SK-N-SH (cell line): ENCODE measurements around the gene FAM181A. TPM values are rescaled to one million over a fixed set of nuclear protein-coding genes. Genes with fewer than 3 reads are reported as not detected.

ENCODE experiments used
- CTCF ChIA-PET: fragments of 300-600, 350-600 bp; formaldehyde crosslinking; extraction: SDS; loops from one replicate; lab custom pipeline; 2021; lab: Yijun Ruan, JAX
- POLR2A ChIA-PET: fragments of 350-600 bp; sonication (Branson Sonifier 250); formaldehyde crosslinking; extraction: SDS; loops from one replicate; lab custom pipeline; 2020; ENCODE audit warnings: antibody characterized with exemption, inconsistent platforms; lab: Yijun Ruan, JAX
- DNase-seq: peaks from one replicate; pipeline ENCODE4 v3.0.0; 2012
- H2AFZ ChIP-seq: fragments of 200-600 bp; sonication (generic); 2 replicates; pipeline ENCODE4 v1.8.1; 2016; ENCODE audit warnings: antibody characterized with exemption, mild to moderate bottlenecking, low read depth
- H3F3A ChIP-seq: fragments of 200-600 bp; sonication (generic); replicated peaks from 2 replicates; pipeline ENCODE3; 2016; ENCODE audit warnings: antibody characterized with exemption, mild to moderate bottlenecking; ENCODE audit not compliant: insufficient read depth
- H3K27ac ChIP-seq, 2 experiments: fragments of 200-500 bp in 1 of 2; fragments of 200-600 bp in 1 of 2; sonication (Bioruptor generic) in 1 of 2; sonication (generic), shearing (Covaris generic) in 1 of 2; 2 replicates each; pipeline versions ENCODE4 v1.5.1 to v1.6.1; 2014 to 2016; ENCODE audit warnings: low read depth in 2 of 2, inconsistent platforms in 1 of 2, low read length in 1 of 2, mild to moderate bottlenecking in 1 of 2, mixed read lengths in 1 of 2
- H3K27me3 ChIP-seq: fragments of 200-600 bp; sonication (generic), shearing (Covaris generic); 2 replicates; pipeline ENCODE4 v1.6.1; 2016; ENCODE audit warnings: mixed run types; ENCODE audit not compliant: insufficient read depth
- H3K36me3 ChIP-seq, 2 experiments: fragments of 200-500 bp in 1 of 2; fragments of 200-600 bp in 1 of 2; sonication (Bioruptor generic) in 1 of 2; sonication (generic) in 1 of 2; replicated peaks in 1 of 2; 2 replicates each; pipeline versions ENCODE3 to v1.5.1; 2014 to 2016; ENCODE audit warnings: low read length in 1 of 2, mild to moderate bottlenecking in 1 of 2; ENCODE audit not compliant: insufficient read depth in 2 of 2, control insufficient read depth in 1 of 2
- H3K4me1 ChIP-seq, 2 experiments: fragments of 200-500 bp in 1 of 2; fragments of 200-600 bp in 1 of 2; sonication (Bioruptor generic) in 1 of 2; sonication (generic), shearing (Covaris generic) in 1 of 2; 2 replicates each; pipeline versions ENCODE4 v1.5.1 to v1.6.1; 2014 to 2016; ENCODE audit warnings: low read depth in 1 of 2, low read length in 1 of 2, mixed run types in 1 of 2; ENCODE audit not compliant: insufficient read depth in 2 of 2, control insufficient read depth in 1 of 2
- H3K4me2 ChIP-seq: fragments of 200-600 bp; sonication (generic), shearing (Covaris generic); 2 replicates; pipeline ENCODE4 v1.6.1; 2017; ENCODE audit warnings: mixed run types
- H3K4me3 ChIP-seq, 2 experiments: fragments of 200-500 bp in 1 of 2; fragments of 200-600 bp in 1 of 2; sonication (Bioruptor generic) in 1 of 2; sonication (generic), shearing (Covaris generic) in 1 of 2; 2 replicates each; pipeline versions ENCODE4 v1.5.1 to v1.8.1; 2014 to 2016; ENCODE audit warnings: low read depth in 2 of 2, inconsistent platforms in 1 of 2, low read length in 1 of 2, mild to moderate bottlenecking in 1 of 2, mixed read lengths in 1 of 2, moderate library complexity in 1 of 2
- H3K79me2 ChIP-seq: fragments of 200-600 bp; sonication (generic); 2 replicates; pipeline ENCODE4 v1.8.1; 2017; ENCODE audit warnings: mild to moderate bottlenecking; ENCODE audit not compliant: insufficient read depth
- H3K9ac ChIP-seq: fragments of 200-600 bp; sonication (generic); 2 replicates; pipeline ENCODE4 v1.6.1; 2017; ENCODE audit warnings: mixed run types
- H3K9me2 ChIP-seq: fragments of 200-600 bp; sonication (generic); 2 replicates; pipeline ENCODE4 v1.6.1; 2017; ENCODE audit warnings: mixed run types
- H3K9me3 ChIP-seq: fragments of 200-600 bp; sonication (generic); 2 replicates; pipeline ENCODE4 v1.6.1; 2017; ENCODE audit warnings: mixed run types, mild to moderate bottlenecking, moderate library complexity
- H4K20me1 ChIP-seq: fragments of 200-600 bp; sonication (generic); 2 replicates; pipeline ENCODE4 v1.6.1; 2017; ENCODE audit warnings: mild to moderate bottlenecking, mixed run types; ENCODE audit not compliant: insufficient read depth
- CHD2 ChIP-seq: fragments of 150-350 bp; IDR thresholded peaks from 2 replicates; pipeline ENCODE4 v1.6.1; 2018; ENCODE audit warnings: low read length; ENCODE audit not compliant: partially characterized antibody
- CTCF ChIP-seq: fragments of 200-600 bp; sonication (generic); IDR thresholded peaks from 2 replicates; pipeline ENCODE4 v1.6.1; 2017; ENCODE audit warnings: antibody characterized with exemption, mild to moderate bottlenecking, moderate library complexity
- ELF1 ChIP-seq: IDR thresholded peaks from 2 replicates; pipeline ENCODE4 v1.4.0; 2012
- FOXJ3 ChIP-seq: sonication (generic); formaldehyde crosslinking; IDR thresholded peaks from 2 replicates; pipeline ENCODE4 v1.5.1; 2020; ENCODE audit warnings: mild to moderate bottlenecking, missing genetic modification reagents
- GATA2 ChIP-seq: sonication (generic); formaldehyde crosslinking; IDR thresholded peaks from 2 replicates; pipeline ENCODE4 v1.5.0; 2020; ENCODE audit warnings: mild to moderate bottlenecking, missing genetic modification reagents
- IRF3 ChIP-seq: fragments of 150-350 bp; IDR thresholded peaks from 2 replicates; pipeline ENCODE4 v1.6.1; 2016; ENCODE audit warnings: mild to moderate bottlenecking, low read depth, low read length
- JUND ChIP-seq: IDR thresholded peaks from 2 replicates; pipeline ENCODE4 v1.4.0; 2012
- MXI1 ChIP-seq: IDR thresholded peaks from 2 replicates; pipeline ENCODE4 v1.6.1; 2012; ENCODE audit warnings: mild to moderate bottlenecking, low read depth, low read length, improper control_type of control experiment
- NFIC ChIP-seq: IDR thresholded peaks from 2 replicates; pipeline ENCODE4 v1.4.0; 2012; ENCODE audit warnings: borderline replicate concordance
- PBX3 ChIP-seq: IDR thresholded peaks from 2 replicates; pipeline ENCODE4; 2012
- POLR2AphosphoS5 ChIP-seq: IDR thresholded peaks from 2 replicates; pipeline ENCODE4 v1.6.1; 2012; ENCODE audit warnings: low read depth, low read length
- RCOR1 ChIP-seq: fragments of 150-350 bp; IDR thresholded peaks from 2 replicates; pipeline ENCODE4 v1.6.1; 2017; ENCODE audit warnings: antibody characterized with exemption, low read length
- SIN3A ChIP-seq: IDR thresholded peaks from 2 replicates; pipeline ENCODE4 v1.6.1; 2012; ENCODE audit warnings: low read depth, mild to moderate bottlenecking, low read length, moderate library complexity, borderline replicate concordance
- TCF12 ChIP-seq: IDR thresholded peaks from 2 replicates; pipeline ENCODE4 v1.4.0; 2012
- USF1 ChIP-seq: IDR thresholded peaks from 2 replicates; pipeline ENCODE4 v1.4.0; 2012; ENCODE audit warnings: low read depth, borderline replicate concordance
- USF2 ChIP-seq: fragments of 150-350 bp; IDR thresholded peaks from 2 replicates; pipeline ENCODE4 v1.6.1; 2017; ENCODE audit warnings: antibody characterized with exemption, low read length, low read depth, borderline replicate concordance
- WGBS: methylation state at CpG from one replicate; pipeline ENCODE4 v1.1.6; 2017; ENCODE audit warnings: low lambda C conversion rate; 5-methylcytosine and 5-hydroxymethylcytosine counted together
- polyA plus RNA-seq, 3 experiments: library from polyadenylated mRNA; depleted of rRNA; stranded (reverse); fragments of >200 nt; gene quantifications; 2 replicates each; pipeline ENCODE4 v1.2.3, GENCODE V29; 2012

The FAM181A gene
- polyA plus RNA-seq, 1 of the 3 experiments (the other 2 are of a cell fraction), result not detected

- Histone ChIP-seq H2AFZ (no peak overlapping the region), H3K9me2 (no peaks in the 10 kb centered on the region), H3K9ac (no peak overlapping the region), H3K9me3 (no peaks in the 10 kb centered on the region), H3F3A (no peaks in the 10 kb centered on the region), H4K20me1 (no peaks in the 10 kb centered on the region), H3K79me2 (no peaks in the 10 kb centered on the region), H3K27me3 (no peaks in the 10 kb centered on the region), H3K4me1 (peaks cover 0 to 3% of the 10 kb centered on the region in 2 experiments; a peak in 1 of 4 replicates), H3K4me2 (no peak overlapping the region), H3K27ac (no peak overlapping the region), H3K4me3 (no peak overlapping the region), H3K36me3 (no peaks in the 10 kb centered on the region)
- TF ChIP-seq CHD2 (no peak), GATA2 (CRISPR knock-in tag) (no peak)
- POLR2A ChIA-PET, result no interaction called here
- no peak for DNase-seq
- 92% methylated on average over 6 of the region's 6 CpGs for WGBS
- CTCF ChIA-PET, result interaction anchor here (1.3 to 6.0 kb wide), 4 partner anchors 26 to 162 kb away, joined by 3 to 69 read pairs (median 4); no protein-coding TSS in a partner anchor
Observed at GRCh38 chr14:93974299-93974698, 47.2 kb downstream of the FAM181A start.

GRCh38 chr14:93974833-93975232, 47.7 kb downstream of the FAM181A start:
- WGBS, result no CpG with 5 or more reads among the region's 12 CpGs
- H3K4me3 ChIP-seq, result no peak overlapping the region
- ChIA-PET POLR2A (no interaction called here), CTCF (interaction anchor here (1.3 to 6.0 kb wide), 4 partner anchors 26 to 162 kb away, joined by 3 to 69 read pairs (median 4); no protein-coding TSS in a partner anchor)
- no peak overlapping the region for H3K4me2 ChIP-seq
- H3K27me3 ChIP-seq, result no peaks in the 10 kb centered on the region
- no peaks in the 10 kb centered on the region for H4K20me1 ChIP-seq
- H2AFZ ChIP-seq, result no peak overlapping the region
- DNase-seq, result no peak
- peaks cover 0 to 3% of the 10 kb centered on the region in 2 experiments; a peak in 1 of 4 replicates for H3K4me1 ChIP-seq
- no peaks in the 10 kb centered on the region for H3F3A ChIP-seq
- no peak overlapping the region for H3K9ac ChIP-seq
- no peak overlapping the region for H3K27ac ChIP-seq
- no peaks in the 10 kb centered on the region for H3K9me2 ChIP-seq
- H3K79me2 ChIP-seq, result no peaks in the 10 kb centered on the region
- no peaks in the 10 kb centered on the region for H3K9me3 ChIP-seq
- TF ChIP-seq RCOR1 (no peak), NFIC (no peak), CTCF (no peak), POLR2AphosphoS5 (no peak), JUND (no peak), SIN3A (no peak), CHD2 (no peak), MXI1 (no peak), ELF1 (no peak)
- TF ChIP-seq, all 33 proteins: peak for 0
- no peaks in the 10 kb centered on the region for H3K36me3 ChIP-seq

GRCh38 chr14:93975791-93976476, 48.8 kb downstream of the FAM181A start:
- Histone ChIP-seq H3K4me1 (peaks cover 0 to 3% of the 10 kb centered on the region in 2 experiments; a peak in 1 of 4 replicates), H4K20me1 (no peaks in the 10 kb centered on the region), H3K36me3 (no peaks in the 10 kb centered on the region), H3K9ac (no peak overlapping the region), H2AFZ (no peak overlapping the region), H3K9me2 (no peaks in the 10 kb centered on the region), H3F3A (no peaks in the 10 kb centered on the region), H3K9me3 (no peaks in the 10 kb centered on the region), H3K4me2 (no peak overlapping the region), H3K79me2 (no peaks in the 10 kb centered on the region), H3K4me3 (no peak overlapping the region), H3K27me3 (no peaks in the 10 kb centered on the region), H3K27ac (no peak overlapping the region)
- WGBS, result 74% methylated on average over 9 of the region's 9 CpGs
- DNase-seq, result no peak
- ChIA-PET POLR2A (no interaction called here), CTCF (interaction anchor here (1.3 to 1.8 kb wide), 3 partner anchors 25 to 156 kb away, joined by 4 to 6 read pairs (median 4); no protein-coding TSS in a partner anchor)
- TF ChIP-seq GATA2 (CRISPR knock-in tag) (no peak), USF2 (no peak), CHD2 (no peak), IRF3 (no peak), FOXJ3 (no peak), JUND (no peak), USF1 (no peak), TCF12 (no peak), PBX3 (no peak)
